Breast epithelium (tissue), 4 donors: ENCODE measurements around the gene MAT2A. TPM values are rescaled to one million over a fixed set of nuclear protein-coding genes. Genes with fewer than 3 reads are reported as not detected.

ENCODE experiments used
- DNase-seq, 2 donors: peaks; one replicate each; pipeline ENCODE4 v3.0.0-alpha.2; 2019; ENCODE audit warnings: low spot score in 2 of 2
- H3K27ac ChIP-seq, 2 donors: fragments of 200-600 bp; sonication (generic) in 1 of 2; one replicate each; pipeline ENCODE4 v1.5.1; 2016 to 2019; ENCODE audit warnings: mild to moderate bottlenecking in 1 of 2
- H3K27me3 ChIP-seq, 2 donors: fragments of 200-600 bp; sonication (generic) in 1 of 2; one replicate each; pipeline versions ENCODE4 v1.5.1 to v1.6.0; 2017 to 2019; ENCODE audit warnings: control low read depth in 1 of 2, mild to moderate bottlenecking in 1 of 2
- H3K36me3 ChIP-seq: fragments of 200-600 bp; one replicate; pipeline ENCODE4 v1.5.1; 2019
- H3K4me1 ChIP-seq, 2 donors: fragments of 200-600 bp; sonication (generic); one replicate each; pipeline ENCODE4 v1.5.1; 2016 to 2019; ENCODE audit warnings: control low read depth in 1 of 2
- H3K4me3 ChIP-seq, 3 donors: fragments of 200-600 bp; sonication (generic); 1 replicate in 2 of 3; 2 replicates in 1 of 3; pipeline ENCODE4 v1.5.1; 2016 to 2019; ENCODE audit warnings: mild to moderate bottlenecking in 3 of 3, moderate library complexity in 2 of 3
- H3K9me3 ChIP-seq, 2 donors: fragments of 200-600 bp; sonication (generic) in 1 of 2; one replicate each; pipeline ENCODE4 v1.5.1; 2016 to 2019; ENCODE audit warnings: control low read depth in 1 of 2
- POLR2A ChIP-seq: fragments of 450-650 bp; IDR thresholded peaks from one replicate; pipeline ENCODE4 v1.6.1; 2016; ENCODE audit warnings: antibody characterized with exemption, mild to moderate bottlenecking, moderate library complexity
- POLR2AphosphoS5 ChIP-seq, 3 donors: sonication (generic); formaldehyde crosslinking; IDR thresholded peaks; one replicate each; pipeline ENCODE4 v1.6.1; 2017; ENCODE audit warnings: antibody characterized with exemption in 3 of 3
- intact Hi-C: fragments of 100-400 bp; cut with DNase I; formaldehyde crosslinking; loops from one replicate; pipeline ENCODE4 v1.15.1; 2023; ENCODE audit warnings: low total_unique reads
- total RNA-seq, 3 donors: library from RNA; depleted of rRNA; stranded (reverse); fragments of >200 nt; gene quantifications; one replicate each; pipeline ENCODE4 v1.1.0, GENCODE V29; 2016
- TF ChIP-seq, protein P1 (sequence below), 3 donors: fragments of 450-650 bp; IDR thresholded peaks; one replicate each; pipeline ENCODE4 v1.5.1; 2016 to 2017; ENCODE audit warnings: antibody characterized with exemption in 3 of 3, mild to moderate bottlenecking in 3 of 3, moderate library complexity in 3 of 3

Gene MAT2A
- total RNA-seq, 3 donors from 2014 or later, result 180 to 263 (median 236) TPM

GRCh38 chr2:85524336-85524908 lies 14.5 kb upstream of the MAT2A start:
- DNase-seq, result peak in 1 of 2 donors; percentile 67
- Histone ChIP-seq H3K27ac (peak overlapping the region; percentile 16 to 25), H3K27me3 (no peaks in the 10 kb centered on the region), H3K4me1 (peaks cover 0 to 7% of the 10 kb centered on the region in 2 donors), H3K4me3 (no peak overlapping the region), H3K36me3 (no peaks in the 10 kb centered on the region), H3K9me3 (no peaks in the 10 kb centered on the region)
- intact Hi-C loops, result no loop called here
- no peak for TF ChIP-seq POLR2A
- no peak for TF ChIP-seq POLR2AphosphoS5 (IDR thresholded peaks at IDR 0.05)
- TF ChIP-seq, protein P1, sequence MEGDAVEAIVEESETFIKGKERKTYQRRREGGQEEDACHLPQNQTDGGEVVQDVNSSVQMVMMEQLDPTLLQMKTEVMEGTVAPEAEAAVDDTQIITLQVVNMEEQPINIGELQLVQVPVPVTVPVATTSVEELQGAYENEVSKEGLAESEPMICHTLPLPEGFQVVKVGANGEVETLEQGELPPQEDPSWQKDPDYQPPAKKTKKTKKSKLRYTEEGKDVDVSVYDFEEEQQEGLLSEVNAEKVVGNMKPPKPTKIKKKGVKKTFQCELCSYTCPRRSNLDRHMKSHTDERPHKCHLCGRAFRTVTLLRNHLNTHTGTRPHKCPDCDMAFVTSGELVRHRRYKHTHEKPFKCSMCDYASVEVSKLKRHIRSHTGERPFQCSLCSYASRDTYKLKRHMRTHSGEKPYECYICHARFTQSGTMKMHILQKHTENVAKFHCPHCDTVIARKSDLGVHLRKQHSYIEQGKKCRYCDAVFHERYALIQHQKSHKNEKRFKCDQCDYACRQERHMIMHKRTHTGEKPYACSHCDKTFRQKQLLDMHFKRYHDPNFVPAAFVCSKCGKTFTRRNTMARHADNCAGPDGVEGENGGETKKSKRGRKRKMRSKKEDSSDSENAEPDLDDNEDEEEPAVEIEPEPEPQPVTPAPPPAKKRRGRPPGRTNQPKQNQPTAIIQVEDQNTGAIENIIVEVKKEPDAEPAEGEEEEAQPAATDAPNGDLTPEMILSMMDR (IDR thresholded peaks at IDR 0.05), result no peak

- DNase-seq, result no peak
- intact Hi-C loops, result no loop called here
Observed at GRCh38 chr2:85525029-85525428, 13.9 kb upstream of the MAT2A start.

GRCh38 chr2:85525567-85525966 lies 13.4 kb upstream of the MAT2A start:
- no peaks in the 10 kb centered on the region for H3K27me3 ChIP-seq
- peak overlapping the region in 1 of 2 donors; percentile 16 for H3K27ac ChIP-seq
- no peak for DNase-seq
- intact Hi-C loops, result no loop called here
- H3K36me3 ChIP-seq, result no peaks in the 10 kb centered on the region
- H3K9me3 ChIP-seq, result no peaks in the 10 kb centered on the region
- TF ChIP-seq POLR2A, result no peak
- TF ChIP-seq, protein P1 (IDR thresholded peaks at IDR 0.05), result no peak
- TF ChIP-seq POLR2AphosphoS5 (IDR thresholded peaks at IDR 0.05), result no peak
- H3K4me3 ChIP-seq, result no peak overlapping the region
- H3K4me1 ChIP-seq, result peaks cover 0 to 7% of the 10 kb centered on the region in 2 donors

More at GRCh38 chr2:85525029-85525428, 13.9 kb upstream of the MAT2A start:
- H3K9me3 ChIP-seq, result no peaks in the 10 kb centered on the region
- peaks cover 0 to 7% of the 10 kb centered on the region in 2 donors for H3K4me1 ChIP-seq
- H3K36me3 ChIP-seq, result no peaks in the 10 kb centered on the region
- TF ChIP-seq POLR2A, result no peak
- TF ChIP-seq POLR2AphosphoS5 (IDR thresholded peaks at IDR 0.05), result no peak
- TF ChIP-seq, protein P1 (IDR thresholded peaks at IDR 0.05), result no peak
- H3K4me3 ChIP-seq, result no peak overlapping the region
- no peaks in the 10 kb centered on the region for H3K27me3 ChIP-seq
- H3K27ac ChIP-seq, result peak overlapping the region in 1 of 2 donors; percentile 16

DNA sequence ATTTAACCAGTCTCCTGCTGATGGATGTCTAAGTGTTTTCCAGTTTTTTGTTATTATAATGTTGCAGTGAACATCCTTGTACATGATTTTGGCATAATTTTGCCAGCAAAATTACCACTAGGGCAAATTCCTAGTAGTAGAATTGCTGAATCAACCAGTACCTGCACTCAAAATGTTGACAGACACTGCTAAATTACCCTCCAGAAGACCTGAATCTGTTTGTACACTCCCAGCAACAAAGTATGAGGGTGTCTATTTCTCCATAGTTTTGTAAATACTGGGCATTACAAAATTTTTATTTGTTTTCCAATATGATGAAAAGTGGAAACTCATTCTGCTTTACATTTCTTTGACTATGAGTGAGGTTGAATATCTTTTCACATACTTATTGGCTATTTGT lies 11.2 kb upstream of the MAT2A start:
- Histone ChIP-seq H3K4me1 (peaks cover 0 to 7% of the 10 kb centered on the region in 2 donors), H3K27me3 (no peaks in the 10 kb centered on the region), H3K27ac (no peak overlapping the region), H3K9me3 (no peaks in the 10 kb centered on the region), H3K4me3 (no peak overlapping the region), H3K36me3 (no peaks in the 10 kb centered on the region)
- TF ChIP-seq, protein P1 (IDR thresholded peaks at IDR 0.05), result no peak
- TF ChIP-seq POLR2A (no peak), POLR2AphosphoS5 (IDR thresholded peaks at IDR 0.05) (no peak)
- no peak for DNase-seq
- intact Hi-C loops, result no loop called here

- intact Hi-C loops, result no loop called here
- no peak for TF ChIP-seq POLR2A
- TF ChIP-seq, protein P1 (IDR thresholded peaks at IDR 0.05), result no peak
Observed at GRCh38 chr2:85528355-85528754, 10.6 kb upstream of the MAT2A start.

More at GRCh38 chr2:85528355-85528754, 10.6 kb upstream of the MAT2A start:
- Histone ChIP-seq H3K9me3 (no peaks in the 10 kb centered on the region), H3K4me3 (no peak overlapping the region), H3K36me3 (no peaks in the 10 kb centered on the region), H3K4me1 (peaks cover 0 to 7% of the 10 kb centered on the region in 2 donors), H3K27me3 (no peaks in the 10 kb centered on the region), H3K27ac (no peak overlapping the region)
- DNase-seq, result no peak
